ENCODE data around the gene SPX.

The SPX gene

GRCh38 chr12:21543151-21543550 lies 17.1 kb downstream of the SPX start:
- no peak for TF ChIP-seq TSHZ2 (CRISPR knock-in tag; IDR thresholded peaks at IDR 0.05)
- TF ChIP-seq ZC3H10 (CRISPR knock-in tag; IDR thresholded peaks at IDR 0.05), result no peak
- no peak for TF ChIP-seq TOX (CRISPR knock-in tag; IDR thresholded peaks at IDR 0.05; ENCODE audit: borderline replicate concordance)
- ATAC-seq, result no peak

GRCh38 chr12:21545557-21545956 lies 19.5 kb downstream of the SPX start:
- TF ChIP-seq ZFP30 (CRISPR knock-in tag; IDR thresholded peaks at IDR 0.05) (no peak), ZNF70 (CRISPR knock-in tag; IDR thresholded peaks at IDR 0.05) (no peak), SNAI2 (CRISPR knock-in tag; IDR thresholded peaks at IDR 0.05) (no peak), CSRNP3 (CRISPR knock-in tag; IDR thresholded peaks at IDR 0.05) (no peak), PATZ1 (CRISPR knock-in tag; IDR thresholded peaks at IDR 0.05; ENCODE audit: borderline replicate concordance) (no peak), CREB5 (CRISPR knock-in tag; IDR thresholded peaks at IDR 0.05; ENCODE audit: low read depth) (no peak), ZC3H10 (CRISPR knock-in tag; IDR thresholded peaks at IDR 0.05) (no peak), TCF4 (CRISPR knock-in tag; IDR thresholded peaks at IDR 0.05; ENCODE audit: borderline replicate concordance) (no peak), ZNF565 (CRISPR knock-in tag; conservative IDR thresholded peaks at IDR 0.05; ENCODE audit: low read depth) (no peak), CSDC2 (CRISPR knock-in tag; IDR thresholded peaks at IDR 0.05) (no peak), ISL1 (CRISPR knock-in tag; IDR thresholded peaks at IDR 0.05) (no peak)
- no peak for ATAC-seq

GRCh38 chr12:21546716-21547115 lies 20.6 kb downstream of the SPX start:
- TF ChIP-seq ESRRG (CRISPR knock-in tag; IDR thresholded peaks at IDR 0.05) (no peak), GLIS3 (CRISPR knock-in tag; IDR thresholded peaks at IDR 0.05) (no peak), OSR1 (CRISPR knock-in tag; IDR thresholded peaks at IDR 0.05) (no peak), ZFP3 (CRISPR knock-in tag; IDR thresholded peaks at IDR 0.05) (no peak), ARNTL (CRISPR knock-in tag; IDR thresholded peaks at IDR 0.05; ENCODE audit: borderline replicate concordance, low read depth) (no peak), ZNF8 (CRISPR knock-in tag; IDR thresholded peaks at IDR 0.05) (no peak), ZNF565 (CRISPR knock-in tag; conservative IDR thresholded peaks at IDR 0.05; ENCODE audit: low read depth) (no peak), SNAI2 (CRISPR knock-in tag; IDR thresholded peaks at IDR 0.05) (no peak), CSDC2 (CRISPR knock-in tag; IDR thresholded peaks at IDR 0.05) (no peak), RARB (CRISPR knock-in tag; IDR thresholded peaks at IDR 0.05) (no peak), TOX (CRISPR knock-in tag; IDR thresholded peaks at IDR 0.05; ENCODE audit: borderline replicate concordance) (no peak), ISL1 (CRISPR knock-in tag; IDR thresholded peaks at IDR 0.05) (no peak)
- no peak for ATAC-seq

GRCh38 chr12:21547437-21547836 lies 21.3 kb downstream of the SPX start:
- no peak for ATAC-seq
- TF ChIP-seq ZC3H10 (CRISPR knock-in tag; IDR thresholded peaks at IDR 0.05) (no peak), BACH2 (CRISPR knock-in tag; IDR thresholded peaks at IDR 0.05; ENCODE audit: borderline replicate concordance) (no peak)

All from SK-N-SH treated with all-trans-retinoic acid at 6 μM for 48 hours (cell line).